HuH-7.5 (cell line): ENCODE results near the gene NQO1.

Experiments
- DNase-seq: peaks from one replicate; pipeline ENCODE4 v3.0.0; 2011; ENCODE audit warnings: low spot score

Gene NQO1

DNA sequence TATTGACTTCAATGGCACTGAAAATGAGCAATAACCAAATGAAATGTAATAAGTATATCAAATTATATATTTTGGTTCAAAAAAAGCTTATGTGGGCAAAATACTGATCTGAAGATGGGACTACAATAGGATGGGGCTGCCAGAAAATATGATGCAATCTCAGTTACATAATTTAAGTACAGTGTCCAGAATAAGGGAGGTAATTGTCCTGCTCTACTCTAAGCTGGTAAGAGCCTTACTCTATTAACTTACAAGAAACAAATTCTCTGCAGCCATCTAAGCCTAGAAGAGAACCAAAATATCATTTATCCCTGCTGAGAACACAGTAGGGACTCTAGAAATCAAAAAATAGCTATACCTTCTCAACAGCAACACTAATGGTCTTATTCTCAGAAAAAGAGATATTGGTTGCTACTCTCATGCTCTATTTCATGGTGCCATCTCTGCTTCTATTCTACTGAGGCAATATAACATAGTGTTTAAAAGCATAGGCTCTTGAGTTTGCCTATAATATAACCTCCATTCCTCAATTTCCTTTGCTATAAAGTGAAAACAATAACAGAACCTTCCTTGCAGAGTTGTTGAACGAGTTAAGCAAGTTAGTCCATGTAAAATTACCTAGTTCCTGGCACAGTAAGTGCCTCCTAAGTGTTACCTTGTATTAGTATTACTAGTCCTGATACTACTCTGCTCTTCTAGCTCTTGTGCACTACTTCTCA is 19.9 kb downstream of the NQO1 start:
- DNase-seq = no peak

DNA sequence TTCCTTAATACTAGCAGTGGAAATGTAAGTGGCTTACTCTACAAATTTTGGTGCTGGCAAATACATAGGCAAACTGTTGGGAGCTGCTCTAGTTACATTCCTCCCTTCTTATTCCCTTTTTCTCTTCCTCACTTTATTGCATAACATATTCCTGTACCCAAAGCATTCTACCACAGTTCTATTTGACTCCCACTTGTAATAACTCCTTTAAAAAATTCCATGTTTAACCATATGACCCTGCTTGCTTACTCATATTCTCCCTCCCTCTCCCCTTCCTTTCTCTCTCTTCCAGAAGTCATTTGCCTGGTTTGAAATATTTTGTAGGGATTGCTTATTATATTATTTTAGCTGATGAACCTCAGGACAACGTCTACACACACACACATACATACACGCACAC is 22.7 kb downstream of the NQO1 start:
- DNase-seq = no peak

DNA sequence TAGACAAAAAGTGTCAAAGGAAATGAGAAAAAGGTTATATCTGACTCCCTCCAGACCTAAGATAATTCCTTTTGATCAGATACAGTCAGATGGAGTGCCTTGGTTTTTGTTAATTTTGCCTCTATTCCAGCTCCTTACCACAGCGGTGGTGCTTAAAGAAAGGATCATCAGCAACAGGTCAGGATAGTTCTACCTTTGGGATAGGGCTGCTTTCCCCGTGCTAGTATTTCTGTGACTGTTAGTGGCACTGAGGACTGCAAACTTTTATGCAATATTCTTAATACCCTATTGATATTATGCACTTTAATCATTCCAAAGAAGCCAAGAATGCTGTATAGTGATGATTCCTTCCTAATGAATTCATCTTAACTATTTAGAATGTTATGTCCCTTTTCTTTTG is 24.5 kb downstream of the NQO1 start:
- no peak for DNase-seq

DNA sequence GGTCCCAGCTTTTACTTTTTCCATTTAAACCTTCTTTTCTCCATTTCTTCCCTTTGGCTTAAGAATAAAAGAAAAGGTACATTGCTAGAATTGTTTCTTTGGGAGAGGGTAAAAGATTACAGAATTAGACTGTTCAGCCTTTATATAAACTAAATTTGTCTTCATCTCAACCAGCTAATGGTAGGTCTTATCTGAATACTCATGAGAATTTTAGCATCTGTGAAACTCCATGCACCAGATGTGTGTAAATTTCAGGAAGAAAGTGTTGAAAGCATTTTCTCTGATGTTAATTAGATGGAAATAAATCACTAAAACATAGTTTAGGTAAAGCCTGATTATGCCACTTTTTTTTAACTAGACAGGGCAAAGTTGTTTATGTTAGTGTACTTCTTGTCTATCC is 24.9 kb downstream of the NQO1 start:
- no peak for DNase-seq

DNA sequence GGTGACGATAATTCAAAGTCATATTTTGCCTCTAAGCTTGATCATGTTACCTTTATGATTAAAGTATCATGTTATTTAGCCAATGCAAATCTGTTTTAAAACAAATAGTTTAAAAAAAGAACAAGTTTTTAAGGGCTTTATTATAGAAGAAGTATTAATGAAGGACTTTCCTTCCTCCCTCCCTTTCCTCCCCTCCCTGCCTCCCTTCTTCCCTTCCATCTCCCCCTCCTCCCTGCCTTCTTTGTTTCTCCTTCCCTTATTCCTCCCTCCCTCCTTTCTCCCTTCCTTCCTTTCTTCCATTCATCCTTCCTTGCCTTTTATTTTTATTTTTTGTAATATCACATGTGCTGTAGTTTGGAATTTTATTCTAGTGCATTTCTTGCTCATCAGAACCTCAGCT is 26.4 kb downstream of the NQO1 start:
- DNase-seq = no peak

DNA sequence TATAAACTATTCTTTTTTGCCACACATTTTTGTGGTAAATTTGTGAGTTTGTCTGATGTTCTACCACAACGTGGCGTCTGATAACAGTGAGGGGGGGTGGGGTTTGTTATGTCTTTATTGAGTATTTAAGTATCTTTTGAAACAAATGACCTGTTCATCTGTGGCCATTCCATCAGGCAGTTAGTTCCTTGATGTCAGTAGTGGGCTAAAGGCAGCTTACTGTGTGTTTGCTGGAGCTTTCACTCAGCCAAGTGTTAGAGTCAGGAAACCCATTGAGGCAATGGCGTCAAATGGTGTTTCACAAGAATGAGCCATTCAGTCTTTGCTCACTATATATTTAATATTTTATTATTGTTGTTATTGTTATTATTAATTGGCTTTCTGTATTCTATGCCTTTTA is 28.0 kb downstream of the NQO1 start:
- DNase-seq = no peak

DNA sequence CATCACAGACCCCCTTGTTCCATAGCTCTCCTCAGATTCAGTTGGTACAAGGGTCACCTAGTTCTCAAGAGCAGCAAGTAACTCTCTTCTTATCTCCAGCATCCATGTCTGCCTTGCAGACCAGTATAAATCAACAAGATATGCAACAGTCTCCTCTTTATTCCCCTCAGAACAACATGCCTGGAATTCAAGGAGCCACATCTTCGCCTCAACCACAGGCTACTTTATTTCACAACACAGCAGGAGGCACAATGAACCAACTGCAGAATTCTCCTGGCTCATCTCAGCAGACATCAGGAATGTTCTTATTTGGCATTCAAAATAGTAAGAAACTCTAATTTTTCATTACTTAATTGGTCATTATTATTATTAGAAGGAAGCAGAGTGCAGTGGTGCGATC is 32.4 kb downstream of the NQO1 start:
- no peak for DNase-seq

DNA sequence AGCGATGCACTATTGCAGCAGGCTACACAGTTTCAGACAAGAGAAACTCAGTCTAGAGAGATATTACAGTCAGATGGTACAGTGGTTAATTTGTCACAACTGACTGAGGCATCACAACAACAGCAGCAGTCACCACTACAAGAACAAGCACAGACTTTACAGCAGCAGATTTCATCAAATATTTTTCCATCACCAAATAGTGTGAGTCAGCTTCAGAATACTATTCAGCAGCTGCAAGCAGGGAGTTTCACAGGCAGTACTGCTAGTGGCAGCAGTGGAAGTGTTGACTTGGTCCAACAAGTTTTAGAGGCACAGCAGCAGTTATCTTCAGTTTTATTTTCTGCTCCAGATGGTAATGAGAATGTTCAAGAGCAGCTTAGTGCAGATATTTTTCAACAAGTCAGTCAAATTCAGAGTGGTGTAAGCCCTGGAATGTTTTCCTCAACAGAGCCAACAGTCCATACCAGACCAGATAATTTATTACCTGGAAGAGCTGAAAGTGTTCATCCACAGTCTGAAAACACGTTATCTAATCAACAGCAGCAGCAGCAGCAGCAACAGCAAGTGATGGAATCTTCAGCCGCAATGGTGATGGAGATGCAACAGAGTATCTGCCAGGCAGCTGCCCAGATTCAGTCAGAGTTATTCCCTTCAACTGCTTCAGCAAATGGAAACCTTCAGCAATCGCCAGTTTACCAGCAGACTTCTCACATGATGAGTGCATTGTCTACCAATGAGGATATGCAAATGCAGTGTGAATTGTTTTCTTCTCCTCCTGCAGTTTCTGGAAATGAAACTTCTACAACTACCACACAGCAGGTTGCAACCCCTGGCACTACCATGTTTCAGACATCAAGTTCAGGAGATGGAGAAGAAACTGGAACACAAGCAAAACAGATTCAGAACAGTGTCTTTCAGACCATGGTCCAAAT is 34.1 kb downstream of the NQO1 start:
- no peak for DNase-seq

DNA sequence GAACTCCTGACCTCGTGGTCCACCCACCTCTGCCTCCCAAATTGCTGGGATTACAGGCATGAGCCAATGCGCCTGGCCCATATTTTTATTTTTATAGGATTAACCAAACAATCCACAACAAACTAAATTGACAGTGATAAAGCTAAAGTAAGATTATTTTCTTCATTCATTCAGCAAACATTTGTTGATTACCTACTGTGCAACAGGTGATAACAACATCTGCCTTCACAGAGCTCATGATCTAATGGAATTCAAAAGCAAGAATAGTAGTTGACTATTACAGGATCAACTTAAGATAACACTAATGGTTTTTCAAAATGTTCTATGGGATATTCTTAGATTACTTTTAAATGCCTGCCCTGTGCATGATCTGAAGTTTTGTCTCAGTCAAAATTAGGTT is 37.8 kb downstream of the NQO1 start:
- no peak for DNase-seq

DNA sequence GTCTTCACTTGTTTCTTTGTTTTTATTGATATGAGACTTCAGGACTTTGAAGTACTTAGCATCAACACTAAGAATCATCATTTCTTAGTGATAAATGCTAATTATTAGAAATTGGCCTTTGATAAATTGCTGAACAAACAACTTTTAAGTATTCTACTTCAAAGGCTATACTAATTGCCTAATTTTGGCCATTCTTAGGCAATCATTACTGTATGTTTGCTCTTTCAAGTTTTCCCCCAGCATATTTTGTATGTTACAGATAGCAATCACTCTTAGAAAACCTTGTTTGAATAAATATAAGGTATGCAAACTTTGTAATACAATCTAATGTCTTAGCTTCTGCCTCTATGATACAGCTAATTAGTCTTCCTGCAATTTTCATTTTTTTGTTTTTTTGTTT is 46.0 kb downstream of the NQO1 start:
- DNase-seq = no peak

DNA sequence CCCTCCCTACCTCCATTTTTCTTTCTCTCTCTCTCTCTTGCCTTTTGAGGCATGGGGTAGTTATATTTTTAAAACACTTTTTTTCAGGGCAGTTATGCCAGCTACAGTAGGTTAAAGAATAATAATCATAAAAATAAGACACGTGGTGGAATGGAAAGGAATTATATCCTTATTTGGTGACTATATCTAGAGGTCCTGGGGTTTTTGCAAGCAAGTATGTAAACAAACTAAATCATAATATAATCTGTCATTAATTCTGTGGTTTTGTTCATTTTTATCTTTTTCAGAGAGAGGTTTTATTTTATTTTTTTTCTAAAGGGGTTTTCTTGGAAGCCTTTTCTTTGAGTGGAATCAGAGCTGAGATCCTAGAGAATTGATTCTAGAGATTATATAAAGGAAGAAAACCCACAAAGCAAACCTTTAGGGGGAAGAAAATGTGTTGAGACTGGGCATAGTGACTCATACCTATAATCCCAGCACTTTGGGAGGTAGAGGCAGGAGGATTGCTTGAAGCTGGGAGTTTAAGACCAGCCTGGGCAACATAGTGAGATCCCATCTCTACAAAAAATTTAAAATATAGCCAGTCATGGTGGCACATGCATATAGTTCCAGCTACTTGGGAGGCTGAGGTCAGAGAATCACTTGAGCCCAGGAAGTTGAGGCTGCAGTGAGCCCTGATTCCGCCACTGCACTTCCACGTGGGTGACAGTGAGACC is 53.2 kb downstream of the NQO1 start:
- DNase-seq = no peak

DNA sequence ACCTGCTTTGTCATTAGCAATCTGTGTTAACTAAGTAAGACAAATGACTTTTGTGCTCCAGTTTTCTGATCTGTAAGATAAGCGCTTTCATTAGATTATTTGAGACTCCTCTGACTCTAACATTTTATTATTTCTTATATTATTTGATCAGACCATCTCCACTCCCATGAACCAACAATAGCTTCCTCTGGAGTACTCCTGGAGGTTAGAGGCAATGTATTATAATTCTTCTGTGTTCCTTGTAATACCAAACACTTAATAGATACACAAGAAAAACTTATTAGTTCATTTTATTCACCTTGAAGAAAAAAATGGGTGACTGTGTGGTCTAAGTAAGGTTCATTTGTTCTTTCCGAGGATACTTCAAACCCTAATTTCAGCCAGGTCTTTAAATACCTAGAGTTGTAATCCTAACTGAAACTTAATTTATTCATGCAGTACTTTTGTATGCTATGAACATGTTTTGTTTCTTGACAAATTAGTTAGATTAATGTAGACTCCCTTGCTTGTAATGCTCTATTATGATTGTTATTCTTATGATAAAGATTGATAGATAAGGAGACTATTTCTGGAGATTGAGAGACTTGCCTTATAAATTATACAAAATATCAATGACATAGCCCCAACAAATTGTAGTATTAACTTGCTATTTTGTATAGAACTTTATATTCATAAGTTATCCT is 53.9 kb downstream of the NQO1 start:
- DNase-seq = no peak

DNA sequence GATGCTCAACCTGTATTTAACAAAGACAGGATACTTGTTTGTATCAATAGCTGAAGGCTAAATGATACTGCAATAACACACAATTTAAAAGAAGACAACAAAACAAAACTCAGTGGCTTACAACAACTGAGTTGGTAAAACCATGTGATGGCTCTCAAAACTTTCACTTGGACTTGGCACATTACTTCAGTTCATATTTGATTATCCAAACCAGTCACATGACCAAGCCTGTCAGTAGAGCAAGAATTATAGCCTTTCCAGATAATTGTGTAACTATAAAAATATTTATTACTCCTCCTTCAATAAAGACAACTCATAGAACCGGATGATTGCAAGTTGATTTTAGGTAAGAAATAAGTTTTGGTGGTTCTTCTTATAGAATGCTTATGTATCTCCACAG is 56.8 kb downstream of the NQO1 start:
- DNase-seq = no peak

DNA sequence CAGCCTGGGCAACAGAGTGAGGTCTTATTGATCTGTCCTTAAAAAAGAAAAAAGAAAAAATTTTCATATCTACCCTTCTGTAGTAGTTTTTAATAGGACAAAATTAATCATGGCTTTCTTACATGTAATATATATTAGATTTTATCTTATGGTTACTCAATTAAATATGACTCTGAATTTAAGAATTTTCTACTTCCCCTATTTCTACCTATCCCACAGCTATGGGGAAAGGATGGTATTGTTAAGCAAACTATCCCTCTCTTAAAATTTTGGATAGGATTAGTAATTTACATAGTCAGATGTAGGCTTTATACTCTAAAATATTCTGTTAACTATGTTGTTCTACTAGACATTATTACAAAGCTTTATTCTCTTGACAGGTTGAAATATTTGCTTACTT is 62.5 kb downstream of the NQO1 start:
- DNase-seq = no peak

DNA sequence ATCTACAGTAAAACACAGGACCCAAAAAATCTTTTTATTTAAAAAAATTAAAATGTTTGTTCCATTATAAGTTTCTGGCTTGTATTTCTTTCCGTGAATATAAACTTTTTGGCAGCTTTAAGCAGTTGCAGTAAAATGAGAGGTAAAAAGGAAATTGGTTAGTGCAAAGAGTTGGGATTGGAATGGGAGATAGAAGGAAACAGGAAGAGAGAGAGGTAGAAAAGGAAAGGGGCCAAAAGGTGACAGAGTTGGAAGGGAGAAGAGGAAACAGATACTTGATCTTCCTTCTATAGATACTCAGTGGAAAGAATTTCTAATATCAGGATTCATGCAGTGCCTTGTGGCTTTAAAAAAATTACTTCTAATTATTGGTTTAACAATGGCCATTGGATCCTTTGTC is 63.5 kb downstream of the NQO1 start:
- DNase-seq = no peak

DNA sequence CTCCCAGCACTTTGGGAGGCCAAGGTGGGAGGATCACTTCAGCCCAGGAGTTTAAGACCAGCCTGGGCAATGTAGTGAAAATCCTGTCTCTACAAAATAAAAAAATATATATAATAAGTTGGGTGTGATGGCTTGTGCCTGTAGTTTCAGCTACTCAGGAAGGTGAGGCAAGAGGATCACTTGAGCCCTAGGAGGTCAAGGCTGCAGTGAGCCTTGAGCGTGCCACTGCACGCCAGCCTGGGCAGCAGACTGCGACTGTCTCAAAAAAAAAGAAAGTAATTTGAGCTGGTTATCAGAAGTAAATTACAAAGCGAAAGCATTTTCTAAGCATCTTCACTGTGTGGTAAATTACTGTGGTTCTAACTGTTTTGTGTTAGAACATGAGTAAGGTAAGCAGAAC is 66.2 kb downstream of the NQO1 start:
- no peak for DNase-seq
